HEK293T (cell line): ENCODE measurements around the gene KDELR3.

Experiments used
- BHLHE40 ChIP-seq: fragments of 450-650 bp; IDR thresholded peaks from 2 replicates; pipeline ENCODE4 v1.6.1; 2016; ENCODE audit warnings: mild to moderate bottlenecking, moderate library complexity, borderline replicate concordance
- CTBP1 ChIP-seq: fragments of 450-650 bp; IDR thresholded peaks from 2 replicates; pipeline ENCODE4 v1.6.1; 2016; ENCODE audit warnings: borderline replicate concordance
- ELF4 ChIP-seq: fragments of 450-650 bp; IDR thresholded peaks from 2 replicates; pipeline ENCODE4 v1.6.1; 2017; ENCODE audit warnings: antibody characterized with exemption
- FOXA1 ChIP-seq: fragments of 450-650 bp; IDR thresholded peaks from 2 replicates; pipeline ENCODE4 v1.6.1; 2016; ENCODE audit warnings: mild to moderate bottlenecking
- FOXK2 ChIP-seq: fragments of 450-650 bp; IDR thresholded peaks from 2 replicates; pipeline ENCODE4 v1.6.1; 2016; ENCODE audit warnings: mild to moderate bottlenecking
- FOXM1 ChIP-seq: fragments of 450-650 bp; IDR thresholded peaks from 2 replicates; pipeline ENCODE4 v1.6.1; 2017; ENCODE audit warnings: mild to moderate bottlenecking, borderline replicate concordance
- NFRKB ChIP-seq: fragments of 450-650 bp; IDR thresholded peaks from 2 replicates; pipeline ENCODE4 v1.6.1; 2016; ENCODE audit warnings: mild to moderate bottlenecking, moderate library complexity
- SP1 ChIP-seq: fragments of 450-650 bp; IDR thresholded peaks from 2 replicates; pipeline ENCODE4 v1.6.1; 2017
- SUZ12 ChIP-seq: fragments of 450-650 bp; IDR thresholded peaks from 2 replicates; pipeline ENCODE4 v1.6.1; 2016; ENCODE audit warnings: mild to moderate bottlenecking
- TARDBP ChIP-seq: fragments of 450-650 bp; IDR thresholded peaks from 2 replicates; pipeline ENCODE4 v1.6.1; 2016
- ZNF384 ChIP-seq: fragments of 450-650 bp; IDR thresholded peaks from 2 replicates; pipeline ENCODE4 v1.6.1; 2016

GRCh38 chr22:38427940-38428339 is 40.0 kb upstream of the KDELR3 start:
- TF ChIP-seq FOXM1 (no peak), CTBP1 (no peak), SP1 (no peak), NFRKB (no peak), FOXK2 (no peak), ZNF384 (no peak), ELF4 (no peak), TARDBP (no peak), FOXA1 (no peak), BHLHE40 (no peak), SUZ12 (no peak)
